Left kidney (tissue), 2 donors: ENCODE measurements around the gene OR10R2. TPM values are rescaled to one million over a fixed set of nuclear protein-coding genes. Genes with fewer than 3 reads are reported as not detected.

Experiments
- DNase-seq: peaks from one replicate; pipeline ENCODE4 v3.0.0-alpha.2; 2013
- polyA plus RNA-seq: library from polyadenylated mRNA; unstranded; fragments of 120-200 nt; gene quantifications from one replicate; pipeline ENCODE4 v1.2.1, GENCODE V29; 2013; ENCODE audit not compliant: insufficient read length

Gene OR10R2
- polyA plus RNA-seq, 1 donor: not detected

- DNase-seq: peak; percentile 13
Observed at GRCh38 chr1:158527190-158527815, 55.3 kb downstream of the OR10R2 start.

Other genes starting within 250 kb of the OR10R2 start
- not detected for gene CD1A, start 217.8 kb upstream of the OR10R2 start, polyA plus RNA-seq
- 1.00 TPM for gene CD1C, start 182.3 kb upstream of the OR10R2 start, polyA plus RNA-seq
- not detected for gene CD1B, start 140.7 kb upstream of the OR10R2 start, polyA plus RNA-seq
- not detected for gene CD1E, start 118.3 kb upstream of the OR10R2 start, polyA plus RNA-seq
- not detected for gene OR10T2, start 72.8 kb upstream of the OR10R2 start, polyA plus RNA-seq
- gene OR10K2, start 46.0 kb upstream of the OR10R2 start, polyA plus RNA-seq: not detected
- gene OR10K1, start 10.4 kb upstream of the OR10R2 start, polyA plus RNA-seq: 0.03 TPM
- gene OR6Y1, start 82.2 kb downstream of the OR10R2 start, polyA plus RNA-seq: 0.15 TPM
- gene OR6P1, start 98.4 kb downstream of the OR10R2 start, polyA plus RNA-seq: not detected
- gene OR10X1, start 107.7 kb downstream of the OR10R2 start, polyA plus RNA-seq: not detected
- gene OR10Z1, start 133.0 kb downstream of the OR10R2 start, polyA plus RNA-seq: 0.05 TPM
- 0.90 TPM for gene SPTA1, start 214.5 kb downstream of the OR10R2 start, polyA plus RNA-seq
- gene OR6K2, start 228.4 kb downstream of the OR10R2 start, polyA plus RNA-seq: not detected
- 0.10 TPM for gene OR6K3, start 248.5 kb downstream of the OR10R2 start, polyA plus RNA-seq